GM23248 (cell line): ENCODE measurements around the gene MAP4K3.

Experiments used
- EZH2 ChIP-seq: fragments of 200-600 bp; sonication (generic); IDR thresholded peaks from 2 replicates; pipeline ENCODE4 v1.6.1; 2018; ENCODE audit warnings: antibody characterized with exemption, mild to moderate bottlenecking; ENCODE audit not compliant: insufficient read depth, poor library complexity, severe bottlenecking
- EZH2phosphoT487 ChIP-seq: fragments of 200-600 bp; sonication (generic); IDR thresholded peaks from 2 replicates; pipeline ENCODE4 v1.6.1; 2018; ENCODE audit warnings: antibody characterized with exemption, moderate library complexity, mild to moderate bottlenecking, low read depth; ENCODE audit not compliant: insufficient read depth

- TF ChIP-seq EZH2phosphoT487 (no peak), EZH2 (no peak)
Observed at GRCh38 chr2:39437522-39438296, 624 bp upstream of the MAP4K3 start.
